H1 (cell line): ENCODE measurements around the gene ULK1.

ENCODE experiments used
- CHD2 ChIP-seq: IDR thresholded peaks from 2 replicates; pipeline ENCODE4 v1.6.1; 2012; ENCODE audit warnings: low read length, improper control_type of control experiment
- EP300 ChIP-seq, 2 experiments: IDR thresholded peaks; 1 replicate in 1 of 2; 2 replicates in 1 of 2; pipeline ENCODE4 v1.6.1; 2011 to 2012; ENCODE audit warnings: low read depth in 2 of 2, low read length in 2 of 2, mild to moderate bottlenecking in 2 of 2, borderline replicate concordance in 1 of 2, inconsistent platforms in 1 of 2, moderate library complexity in 1 of 2
- EZH2 ChIP-seq: fragments of 200-600 bp; sonication (generic); IDR thresholded peaks from 2 replicates; pipeline ENCODE4 v1.7.1; 2012; ENCODE audit warnings: low read depth, mild to moderate bottlenecking, moderate library complexity, low read length, inconsistent platforms; ENCODE audit not compliant: severe bottlenecking
- GABPA ChIP-seq: IDR thresholded peaks from 2 replicates; pipeline ENCODE4 v1.6.1; 2011; ENCODE audit warnings: mild to moderate bottlenecking, low read length, moderate library complexity, borderline replicate concordance; ENCODE audit not compliant: insufficient read depth
- NANOG ChIP-seq: IDR thresholded peaks from 2 replicates; pipeline ENCODE4 v1.6.1; 2011; ENCODE audit warnings: low read length, low read depth, mild to moderate bottlenecking, inconsistent platforms; ENCODE audit not compliant: insufficient read depth, poor library complexity, severe bottlenecking
- POLR2A ChIP-seq, 2 experiments: IDR thresholded peaks; 1 replicate in 1 of 2; 2 replicates in 1 of 2; pipeline ENCODE4 v1.6.1; 2011; ENCODE audit warnings: low read depth in 2 of 2, low read length in 2 of 2, mild to moderate bottlenecking in 2 of 2; ENCODE audit errors: control extremely low read depth in 1 of 2
- POLR2AphosphoS5 ChIP-seq: IDR thresholded peaks from 2 replicates; pipeline ENCODE4 v1.6.1; 2011; ENCODE audit warnings: low read depth, low read length
- SIX5 ChIP-seq: IDR thresholded peaks from 2 replicates; pipeline ENCODE4 v1.6.1; 2011; ENCODE audit warnings: mild to moderate bottlenecking, low read depth, low read length
- SP1 ChIP-seq: IDR thresholded peaks from 2 replicates; pipeline ENCODE4 v1.6.1; 2011; ENCODE audit warnings: low read depth, low read length
- TAF1 ChIP-seq: IDR thresholded peaks from 2 replicates; pipeline ENCODE4 v1.6.1; 2011; ENCODE audit warnings: mild to moderate bottlenecking, low read depth, low read length
- YY1 ChIP-seq: IDR thresholded peaks from 2 replicates; pipeline ENCODE4 v1.6.1; 2011; ENCODE audit warnings: low read depth, mild to moderate bottlenecking, low read length
- TF ChIP-seq, protein P1 (sequence below), 3 experiments: IDR thresholded peaks; 1 replicate in 2 of 3; 2 replicates in 1 of 3; pipeline versions ENCODE4 v1.5.1 to v1.6.1; 2011; ENCODE audit warnings: low read length in 3 of 3, mild to moderate bottlenecking in 3 of 3, inconsistent platforms in 2 of 3, low read depth in 1 of 3, moderate library complexity in 1 of 3; ENCODE audit not compliant: insufficient read depth in 1 of 3; ENCODE audit errors: control extremely low read depth in 1 of 3
- TF ChIP-seq, protein P2 (sequence below): IDR thresholded peaks from 2 replicates; pipeline ENCODE4 v1.6.1; 2011; ENCODE audit warnings: low read depth, mild to moderate bottlenecking, low read length; ENCODE audit not compliant: insufficient read depth
- TF ChIP-seq, protein P3 (sequence below): IDR thresholded peaks from 2 replicates; pipeline ENCODE4 v1.6.1; 2012; ENCODE audit warnings: low read length, inconsistent platforms

DNA sequence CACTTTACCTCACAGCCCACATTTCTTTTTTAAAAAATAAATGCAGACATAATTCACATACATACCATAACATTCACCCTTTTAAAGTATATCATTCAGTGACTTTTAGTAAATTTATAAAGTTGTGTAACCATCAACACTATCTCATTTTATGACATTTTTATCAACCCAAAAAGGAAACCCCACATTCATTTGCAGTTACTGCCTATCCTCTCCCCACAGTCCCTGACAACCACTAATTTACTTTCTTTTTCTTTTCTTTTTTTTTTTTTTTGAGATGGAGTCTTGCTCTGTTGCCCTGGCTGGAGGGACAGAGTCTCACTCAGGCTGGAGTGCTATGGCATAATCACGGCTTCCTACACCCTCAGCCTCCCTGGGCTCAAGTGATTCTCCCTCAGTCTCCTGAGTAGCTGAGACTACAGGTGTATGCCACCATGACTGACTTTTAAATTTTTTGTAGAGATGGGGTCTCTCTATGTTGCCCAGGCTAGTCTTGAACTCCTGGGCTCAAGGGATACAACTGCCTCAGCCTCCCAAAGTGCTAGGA, 53.8 kb downstream of the ULK1 start:
- TF ChIP-seq POLR2A (IDR thresholded peaks at IDR 0.05; ENCODE audit: control extremely low read depth in 1 of 2, low read depth in 2 of 2, low read length in 2 of 2) (no peak), TAF1 (no peak), CHD2 (no peak), GABPA (no peak), POLR2AphosphoS5 (no peak), YY1 (no peak), EZH2 (no peak), SP1 (no peak), EP300 (IDR thresholded peaks at IDR 0.05; ENCODE audit: borderline replicate concordance in 1 of 2, low read depth in 2 of 2, low read length in 2 of 2) (no peak), SIX5 (no peak), NANOG (no peak)
- TF ChIP-seq, protein P1, sequence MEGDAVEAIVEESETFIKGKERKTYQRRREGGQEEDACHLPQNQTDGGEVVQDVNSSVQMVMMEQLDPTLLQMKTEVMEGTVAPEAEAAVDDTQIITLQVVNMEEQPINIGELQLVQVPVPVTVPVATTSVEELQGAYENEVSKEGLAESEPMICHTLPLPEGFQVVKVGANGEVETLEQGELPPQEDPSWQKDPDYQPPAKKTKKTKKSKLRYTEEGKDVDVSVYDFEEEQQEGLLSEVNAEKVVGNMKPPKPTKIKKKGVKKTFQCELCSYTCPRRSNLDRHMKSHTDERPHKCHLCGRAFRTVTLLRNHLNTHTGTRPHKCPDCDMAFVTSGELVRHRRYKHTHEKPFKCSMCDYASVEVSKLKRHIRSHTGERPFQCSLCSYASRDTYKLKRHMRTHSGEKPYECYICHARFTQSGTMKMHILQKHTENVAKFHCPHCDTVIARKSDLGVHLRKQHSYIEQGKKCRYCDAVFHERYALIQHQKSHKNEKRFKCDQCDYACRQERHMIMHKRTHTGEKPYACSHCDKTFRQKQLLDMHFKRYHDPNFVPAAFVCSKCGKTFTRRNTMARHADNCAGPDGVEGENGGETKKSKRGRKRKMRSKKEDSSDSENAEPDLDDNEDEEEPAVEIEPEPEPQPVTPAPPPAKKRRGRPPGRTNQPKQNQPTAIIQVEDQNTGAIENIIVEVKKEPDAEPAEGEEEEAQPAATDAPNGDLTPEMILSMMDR (IDR thresholded peaks at IDR 0.05; ENCODE audit: control extremely low read depth in 1 of 3, insufficient read depth in 1 of 3, low read depth in 1 of 3, low read length in 3 of 3), result no peak
- TF ChIP-seq, protein P2, sequence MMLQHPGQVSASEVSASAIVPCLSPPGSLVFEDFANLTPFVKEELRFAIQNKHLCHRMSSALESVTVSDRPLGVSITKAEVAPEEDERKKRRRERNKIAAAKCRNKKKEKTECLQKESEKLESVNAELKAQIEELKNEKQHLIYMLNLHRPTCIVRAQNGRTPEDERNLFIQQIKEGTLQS, result no peak
- TF ChIP-seq, protein P3, sequence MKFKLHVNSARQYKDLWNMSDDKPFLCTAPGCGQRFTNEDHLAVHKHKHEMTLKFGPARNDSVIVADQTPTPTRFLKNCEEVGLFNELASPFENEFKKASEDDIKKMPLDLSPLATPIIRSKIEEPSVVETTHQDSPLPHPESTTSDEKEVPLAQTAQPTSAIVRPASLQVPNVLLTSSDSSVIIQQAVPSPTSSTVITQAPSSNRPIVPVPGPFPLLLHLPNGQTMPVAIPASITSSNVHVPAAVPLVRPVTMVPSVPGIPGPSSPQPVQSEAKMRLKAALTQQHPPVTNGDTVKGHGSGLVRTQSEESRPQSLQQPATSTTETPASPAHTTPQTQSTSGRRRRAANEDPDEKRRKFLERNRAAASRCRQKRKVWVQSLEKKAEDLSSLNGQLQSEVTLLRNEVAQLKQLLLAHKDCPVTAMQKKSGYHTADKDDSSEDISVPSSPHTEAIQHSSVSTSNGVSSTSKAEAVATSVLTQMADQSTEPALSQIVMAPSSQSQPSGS, result no peak
